Activated T-helper 1 cell treated with anti-CD3 and anti-CD28 coated beads, Interleukin-12 subunit alpha, Interleukin-12 subunit beta, Interleukin-2, Interleukin-4 antibody, amounts not matched to agents 30 ng/mL and 10 ng/mL and 1 ng/mL, durations not matched to agents 14 hours and 24 hours and 36 hours (primary cell): ENCODE measurements around the gene DNAJC6. TPM values are rescaled to one million over a fixed set of nuclear protein-coding genes. Genes with fewer than 3 reads are reported as not detected.

ENCODE experiments used
- DNase-seq: peaks from one replicate; pipeline ENCODE4 v3.0.0; 2021; ENCODE audit warnings: low spot score
- H3K27ac Mint-ChIP-seq: one replicate; pipeline ENCODE4 v1.8.0; 2021; ENCODE audit warnings: mild to moderate bottlenecking, mixed read lengths
- H3K27me3 Mint-ChIP-seq: one replicate; pipeline ENCODE4 v1.8.0; 2022; ENCODE audit warnings: mild to moderate bottlenecking, moderate library complexity, mixed read lengths; ENCODE audit not compliant: insufficient read depth
- H3K36me3 Mint-ChIP-seq: one replicate; pipeline ENCODE4 v1.8.0; 2021; ENCODE audit warnings: low read depth, mixed read lengths
- H3K4me1 Mint-ChIP-seq: one replicate; pipeline ENCODE4 v1.8.0; 2021; ENCODE audit warnings: low read depth, mixed read lengths
- H3K4me3 Mint-ChIP-seq: one replicate; pipeline ENCODE4 v1.8.0; 2021; ENCODE audit warnings: mild to moderate bottlenecking, moderate library complexity, mixed read lengths
- H3K9me3 Mint-ChIP-seq: one replicate; pipeline ENCODE4 v1.8.0; 2021; ENCODE audit warnings: mixed read lengths
- intact Hi-C: fragments of 100-400 bp; cut with micrococcal nuclease; formaldehyde crosslinking; loops from one replicate; pipeline ENCODE4 v1.15.1; 2024
- total RNA-seq: library from RNA; stranded (reverse); gene quantifications from 2 replicates; pipeline ENCODE4 v1.2.3, GENCODE V29; 2022

DNAJC6 gene
- total RNA-seq, 1 donor from 2014 or later, result 4.4 TPM

GRCh38 chr1:65421351-65422025 lies 112.1 kb downstream of the DNAJC6 start:
- peaks cover 5% of the 10 kb centered on the region for H3K27me3 Mint-ChIP-seq
- peaks cover 19% of the 10 kb centered on the region for H3K36me3 Mint-ChIP-seq
- H3K4me3 Mint-ChIP-seq, result no peak overlapping the region
- no peak for DNase-seq
- H3K27ac Mint-ChIP-seq, result no peak overlapping the region
- H3K4me1 Mint-ChIP-seq, result peaks cover 43% of the 10 kb centered on the region
- intact Hi-C loops, result loop anchor here (2.0 to 10.0 kb wide), 8 partner anchors 113 to 1503 kb away; partner anchors contain the start of genes AK4, DNAI4, DNAJC6 and MIER1
- no peaks in the 10 kb centered on the region for H3K9me3 Mint-ChIP-seq

DNA sequence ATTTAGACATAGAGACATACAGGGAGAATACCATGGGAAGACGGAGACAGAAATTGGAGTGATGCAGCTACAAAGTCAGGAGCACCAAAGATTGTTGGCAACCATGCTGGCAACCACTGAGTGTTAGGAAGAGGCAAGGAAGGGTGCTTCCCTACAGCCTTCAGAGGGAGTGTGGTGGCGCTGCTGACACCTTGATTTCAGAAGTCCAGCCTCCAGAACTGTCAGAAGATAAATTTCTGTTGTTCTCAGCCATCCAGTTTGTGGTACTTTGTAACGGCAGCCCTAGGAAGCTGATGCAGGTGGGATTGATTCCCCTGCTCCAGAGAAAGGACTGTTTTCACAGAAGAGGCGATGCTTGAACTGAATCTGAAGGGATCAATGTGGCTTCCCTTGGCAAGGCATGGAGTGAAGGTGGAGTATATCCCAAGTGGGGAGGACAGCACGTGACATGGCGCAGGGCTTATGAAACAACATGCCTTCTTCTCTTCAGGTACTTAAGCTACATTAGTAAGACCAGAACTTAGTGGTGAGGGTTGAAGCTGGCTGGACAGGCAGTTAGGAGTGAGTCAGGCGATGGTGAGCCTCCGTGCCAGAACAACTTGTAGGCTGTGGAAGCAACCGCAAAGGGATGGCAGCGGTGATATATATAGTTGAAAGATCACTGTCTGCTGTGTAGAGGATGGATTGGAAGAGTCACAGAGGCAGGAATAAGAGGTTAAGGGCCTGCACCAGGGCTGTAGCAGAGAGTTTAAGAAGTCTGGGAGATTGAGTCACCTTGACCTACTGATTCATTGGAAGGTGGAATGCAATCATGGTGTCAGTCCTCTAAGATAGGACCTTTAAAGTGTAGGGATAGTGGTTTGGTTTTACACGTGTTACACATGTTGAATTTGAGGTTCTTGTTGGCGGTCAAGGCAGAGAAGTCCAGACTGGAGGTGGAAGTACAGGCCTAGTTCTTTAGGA lies 113.2 kb downstream of the DNAJC6 start:
- Mint-ChIP-seq H3K4me3 (no peak overlapping the region), H3K4me1 (peaks cover 40% of the 10 kb centered on the region), H3K36me3 (peaks cover 20% of the 10 kb centered on the region), H3K9me3 (no peaks in the 10 kb centered on the region), H3K27ac (no peak overlapping the region), H3K27me3 (peaks cover 5% of the 10 kb centered on the region)
- intact Hi-C loops, result loop anchor here (5.0 to 10.0 kb wide), 3 partner anchors 515 to 1502 kb away; partner anchors contain the start of genes DNAI4 and MIER1
- no peak for DNase-seq

DNA sequence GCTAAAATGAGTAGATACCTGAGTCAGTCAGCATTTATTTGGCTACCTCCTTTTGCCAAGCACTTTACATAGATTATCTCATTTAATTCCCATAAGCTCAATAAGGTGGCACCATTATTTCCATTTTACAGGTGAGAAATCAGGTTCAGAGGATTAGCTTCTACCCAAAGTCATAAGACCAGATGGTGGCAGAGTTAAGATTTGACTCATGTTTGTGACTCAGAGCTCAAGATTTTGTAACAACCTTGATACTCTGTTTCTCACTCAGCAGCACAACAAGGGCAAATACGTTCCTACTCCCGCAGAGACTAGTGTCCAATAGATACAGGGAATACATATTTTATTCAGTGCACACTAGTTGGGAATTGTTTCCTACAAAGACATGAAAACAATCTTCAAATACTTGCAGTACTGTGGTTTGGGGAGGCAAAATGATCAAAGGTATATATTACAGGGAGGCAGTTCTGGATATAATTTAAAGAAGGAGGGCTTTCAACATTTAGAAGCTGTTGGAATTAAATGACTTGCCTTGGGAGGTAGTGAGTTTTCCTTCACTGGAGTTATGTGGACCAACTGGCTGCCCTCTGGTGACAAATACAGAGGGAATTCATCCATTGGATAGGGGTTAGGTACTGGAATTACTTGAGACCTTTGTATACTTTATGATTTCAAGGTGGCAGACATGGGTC lies 114.7 kb downstream of the DNAJC6 start:
- no peak for DNase-seq

GRCh38 chr1:65424573-65424889 lies 115.2 kb downstream of the DNAJC6 start:
- H3K36me3 Mint-ChIP-seq, result peaks cover 23% of the 10 kb centered on the region
- H3K27me3 Mint-ChIP-seq, result peaks cover 3% of the 10 kb centered on the region
- no peak overlapping the region for H3K4me3 Mint-ChIP-seq
- no peak overlapping the region for H3K27ac Mint-ChIP-seq
- H3K9me3 Mint-ChIP-seq, result no peaks in the 10 kb centered on the region
- no peak for DNase-seq
- H3K4me1 Mint-ChIP-seq, result peaks cover 28% of the 10 kb centered on the region
- intact Hi-C loops, result loop anchor here (5.0 to 10.0 kb wide), 3 partner anchors 517 to 1500 kb away; partner anchors contain the start of genes DNAI4 and MIER1

More for the DNA sequence above, 114.7 kb downstream of the DNAJC6 start:
- H3K4me1 Mint-ChIP-seq, result peaks cover 33% of the 10 kb centered on the region
- H3K9me3 Mint-ChIP-seq, result no peaks in the 10 kb centered on the region
- peaks cover 22% of the 10 kb centered on the region for H3K36me3 Mint-ChIP-seq
- H3K27ac Mint-ChIP-seq, result peak overlapping the region; percentile 64
- intact Hi-C loops, result loop anchor here (5.0 to 10.0 kb wide), 3 partner anchors 517 to 1501 kb away; partner anchors contain the start of genes DNAI4 and MIER1
- H3K4me3 Mint-ChIP-seq, result peak overlapping the region; percentile 35
- H3K27me3 Mint-ChIP-seq, result peaks cover 3% of the 10 kb centered on the region

DNA sequence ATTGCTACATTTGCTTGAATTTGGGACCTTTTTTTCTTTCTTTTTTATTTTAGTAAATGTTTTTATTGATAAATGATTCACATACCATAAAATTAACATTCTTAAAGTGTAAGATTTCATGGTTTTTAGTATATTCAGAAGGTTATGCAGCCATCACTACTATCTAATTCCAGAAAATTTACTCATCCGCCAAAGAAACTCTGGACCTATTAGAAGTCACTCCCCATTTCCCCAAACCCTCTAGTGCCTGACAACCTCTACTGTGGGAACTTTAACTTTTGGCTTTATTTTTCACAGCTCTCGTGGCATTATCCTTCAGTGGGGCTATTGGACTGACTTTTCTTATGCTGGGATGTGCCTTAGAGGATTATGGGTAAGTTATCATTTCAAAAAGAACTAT lies 115.7 kb downstream of the DNAJC6 start:
- H3K4me3 Mint-ChIP-seq, result no peak overlapping the region
- H3K9me3 Mint-ChIP-seq, result no peaks in the 10 kb centered on the region
- H3K27ac Mint-ChIP-seq, result no peak overlapping the region
- intact Hi-C loops, result loop anchor here (10.0 kb wide), 1 partner anchor 1500 kb away; the partner anchor contains the start of genes DNAI4 and MIER1
- H3K27me3 Mint-ChIP-seq, result peaks cover 2% of the 10 kb centered on the region
- H3K4me1 Mint-ChIP-seq, result peaks cover 28% of the 10 kb centered on the region
- peaks cover 25% of the 10 kb centered on the region for H3K36me3 Mint-ChIP-seq
- DNase-seq, result no peak

DNA sequence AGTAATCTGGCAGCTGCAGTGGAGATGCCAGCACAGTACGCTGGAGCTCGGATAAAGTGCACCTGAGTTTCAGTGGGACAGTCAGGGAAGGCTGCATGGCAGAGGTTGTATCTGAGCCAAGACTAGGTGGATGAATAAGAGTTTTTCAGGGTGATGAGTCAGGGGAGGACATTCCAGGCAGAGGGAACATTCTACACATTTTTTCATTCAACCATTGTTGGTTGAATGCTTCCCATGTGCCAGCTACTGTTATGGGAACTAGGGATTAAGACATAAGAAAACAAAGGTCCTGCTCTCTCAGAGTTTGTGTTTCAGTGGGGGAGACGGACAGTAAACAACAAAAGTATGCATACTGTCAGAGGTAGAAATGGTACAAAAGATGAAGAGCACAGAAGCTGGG lies 116.4 kb downstream of the DNAJC6 start:
- no peak for DNase-seq
- Mint-ChIP-seq H3K27me3 (no peaks in the 10 kb centered on the region), H3K4me3 (no peak overlapping the region), H3K36me3 (peaks cover 26% of the 10 kb centered on the region), H3K27ac (peak overlapping the region; percentile 21), H3K9me3 (no peaks in the 10 kb centered on the region), H3K4me1 (peaks cover 30% of the 10 kb centered on the region)
- intact Hi-C loops, result loop anchor here (10.0 kb wide), 1 partner anchor 1499 kb away; the partner anchor contains the start of genes DNAI4 and MIER1

GRCh38 chr1:65429078-65429477 lies 119.7 kb downstream of the DNAJC6 start:
- Mint-ChIP-seq H3K9me3 (no peaks in the 10 kb centered on the region), H3K36me3 (peaks cover 36% of the 10 kb centered on the region), H3K27ac (no peak overlapping the region), H3K4me3 (no peak overlapping the region), H3K27me3 (no peaks in the 10 kb centered on the region), H3K4me1 (peaks cover 48% of the 10 kb centered on the region)
- intact Hi-C loops, result loop anchor here (10.0 kb wide), 1 partner anchor 1496 kb away; the partner anchor contains the start of genes DNAI4 and MIER1
- DNase-seq, result no peak

- Mint-ChIP-seq H3K27me3 (no peaks in the 10 kb centered on the region), H3K36me3 (peaks cover 38% of the 10 kb centered on the region), H3K4me1 (peaks cover 41% of the 10 kb centered on the region), H3K27ac (no peak overlapping the region), H3K9me3 (no peaks in the 10 kb centered on the region), H3K4me3 (no peak overlapping the region)
- no peak for DNase-seq
- intact Hi-C loops, result loop anchor here (5.0 to 10.0 kb wide), 2 partner anchors 38 to 1495 kb away; partner anchors contain the start of genes DNAI4 and MIER1
Observed at GRCh38 chr1:65429806-65430205, 120.5 kb downstream of the DNAJC6 start.

GRCh38 chr1:65431111-65431705 lies 121.9 kb downstream of the DNAJC6 start:
- no peak overlapping the region for H3K4me3 Mint-ChIP-seq
- no peak overlapping the region for H3K27ac Mint-ChIP-seq
- no peaks in the 10 kb centered on the region for H3K27me3 Mint-ChIP-seq
- no peaks in the 10 kb centered on the region for H3K9me3 Mint-ChIP-seq
- peaks cover 30% of the 10 kb centered on the region for H3K36me3 Mint-ChIP-seq
- H3K4me1 Mint-ChIP-seq, result peaks cover 30% of the 10 kb centered on the region
- intact Hi-C loops, result loop anchor here (1.0 to 5.0 kb wide), 3 partner anchors 39 to 256 kb away; no protein-coding TSS in a partner anchor
- DNase-seq, result no peak

- Mint-ChIP-seq H3K4me1 (peaks cover 30% of the 10 kb centered on the region), H3K36me3 (peaks cover 26% of the 10 kb centered on the region), H3K27ac (no peak overlapping the region), H3K9me3 (no peaks in the 10 kb centered on the region), H3K4me3 (no peak overlapping the region), H3K27me3 (no peaks in the 10 kb centered on the region)
- intact Hi-C loops, result loop anchor here (5.0 kb wide), 1 partner anchor 41 kb away; no protein-coding TSS in a partner anchor
- DNase-seq, result no peak
Observed at GRCh38 chr1:65432918-65433317, 123.6 kb downstream of the DNAJC6 start.

DNA sequence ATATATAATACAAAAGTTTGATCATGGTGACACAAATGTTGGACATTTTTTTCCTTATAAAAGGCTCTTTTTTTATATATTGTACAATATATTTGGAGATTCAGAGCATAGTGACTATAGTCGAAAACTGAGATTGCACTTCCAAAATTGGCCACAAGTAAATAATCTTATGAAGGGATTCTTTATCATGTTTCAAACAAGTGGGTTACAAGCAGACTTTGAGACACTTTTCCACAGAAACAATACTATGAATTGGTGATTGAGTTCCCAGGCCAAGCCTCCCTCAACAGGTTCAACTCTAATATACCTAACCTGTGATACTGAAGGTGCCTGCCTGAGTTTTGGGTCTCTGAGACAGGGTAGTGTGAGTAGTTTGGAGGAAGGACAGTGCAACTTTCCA lies 124.9 kb downstream of the DNAJC6 start:
- peaks cover 30% of the 10 kb centered on the region for H3K4me1 Mint-ChIP-seq
- H3K4me3 Mint-ChIP-seq, result no peak overlapping the region
- H3K9me3 Mint-ChIP-seq, result no peaks in the 10 kb centered on the region
- H3K36me3 Mint-ChIP-seq, result peaks cover 23% of the 10 kb centered on the region
- no peak for DNase-seq
- no peak overlapping the region for H3K27ac Mint-ChIP-seq
- no peaks in the 10 kb centered on the region for H3K27me3 Mint-ChIP-seq
- intact Hi-C loops, result loop anchor here (5.0 kb wide), 1 partner anchor 42 kb away; no protein-coding TSS in a partner anchor

- H3K36me3 Mint-ChIP-seq, result peaks cover 23% of the 10 kb centered on the region
- H3K4me1 Mint-ChIP-seq, result peaks cover 28% of the 10 kb centered on the region
- intact Hi-C loops, result loop anchor here (5.0 kb wide), 1 partner anchor 42 kb away; no protein-coding TSS in a partner anchor
- H3K27ac Mint-ChIP-seq, result no peak overlapping the region
- DNase-seq, result no peak
- no peaks in the 10 kb centered on the region for H3K9me3 Mint-ChIP-seq
- no peaks in the 10 kb centered on the region for H3K27me3 Mint-ChIP-seq
- H3K4me3 Mint-ChIP-seq, result no peak overlapping the region
Observed at GRCh38 chr1:65434760-65435159, 125.4 kb downstream of the DNAJC6 start.
